Testis (tissue), 3 donors: ENCODE measurements around the gene CENPT. TPM values are rescaled to one million over a fixed set of nuclear protein-coding genes. Genes with fewer than 3 reads are reported as not detected.
"Not testable (repeated sequence)": the region's sequence is repeated elsewhere in the genome, so short reads cannot be mapped to it uniquely, and the experiment has no call there.

Source experiments
- DNase-seq: peaks from one replicate; pipeline ENCODE4 v3.0.0-alpha.2; 2019
- H3K27ac ChIP-seq, 2 donors: fragments of 200-600 bp; sonication (generic); one replicate each; pipeline ENCODE4 v1.5.1; 2019
- H3K27me3 ChIP-seq: fragments of 200-600 bp; sonication (generic); one replicate; pipeline ENCODE4 v1.5.1; 2019
- H3K36me3 ChIP-seq: fragments of 200-600 bp; sonication (generic); one replicate; pipeline ENCODE4 v1.5.1; 2017; ENCODE audit warnings: low read depth; ENCODE audit errors: missing control alignments
- H3K4me1 ChIP-seq: fragments of 200-600 bp; sonication (generic); one replicate; pipeline ENCODE4 v1.5.1; 2019
- H3K4me3 ChIP-seq, 2 donors: fragments of 200-600 bp; sonication (generic); one replicate each; pipeline ENCODE4 v1.5.1; 2017 to 2019
- H3K9me3 ChIP-seq: fragments of 200-600 bp; sonication (generic); one replicate; pipeline ENCODE4 v1.5.1; 2017
- POLR2A ChIP-seq: fragments of 450-650 bp; IDR thresholded peaks from one replicate; pipeline ENCODE4 v1.6.1; 2017; ENCODE audit warnings: antibody characterized with exemption, mild to moderate bottlenecking, moderate library complexity
- WGBS, 2 donors: methylation state at CpG; one replicate each; pipeline ENCODE4 v1.1.5; 2018; 5-methylcytosine and 5-hydroxymethylcytosine counted together
- intact Hi-C: fragments of 100-400 bp; cut with DNase I; formaldehyde crosslinking; loops from one replicate; pipeline ENCODE4 v1.15.1; 2023; ENCODE audit warnings: low total_unique reads
- polyA plus RNA-seq: library from polyadenylated mRNA; stranded (reverse); fragments of 350-450 nt; fragmentation: Illumina TruSeq; extraction: RNeasy Lipid Tissue Mini Kit (QIAGEN cat#74804); gene quantifications from one replicate; pipeline ENCODE4 v1.2.3, GENCODE V29; 2014; ENCODE audit warnings: low read depth, low replicate concordance; ENCODE audit not compliant: insufficient read depth
- total RNA-seq, 2 donors: library from RNA; depleted of rRNA; stranded (reverse); fragments of >200 nt; gene quantifications; one replicate each; pipeline ENCODE4 v1.2.3, GENCODE V29; 2016
- TF ChIP-seq, protein P1 (sequence below), 3 experiments: fragments of 450-650 bp in 2 of 3; fragments of 200-600 bp in 1 of 3; sonication (generic) in 1 of 3; IDR thresholded peaks; one replicate each; pipeline ENCODE4 v1.5.1; 2016 to 2019; ENCODE audit warnings: antibody characterized with exemption in 3 of 3, mild to moderate bottlenecking in 2 of 3, moderate library complexity in 1 of 3

The CENPT gene
- total and polyA plus RNA-seq, 3 donors from 2014 or later: 108 to 154 (median 115) TPM

- TF ChIP-seq, protein P1, sequence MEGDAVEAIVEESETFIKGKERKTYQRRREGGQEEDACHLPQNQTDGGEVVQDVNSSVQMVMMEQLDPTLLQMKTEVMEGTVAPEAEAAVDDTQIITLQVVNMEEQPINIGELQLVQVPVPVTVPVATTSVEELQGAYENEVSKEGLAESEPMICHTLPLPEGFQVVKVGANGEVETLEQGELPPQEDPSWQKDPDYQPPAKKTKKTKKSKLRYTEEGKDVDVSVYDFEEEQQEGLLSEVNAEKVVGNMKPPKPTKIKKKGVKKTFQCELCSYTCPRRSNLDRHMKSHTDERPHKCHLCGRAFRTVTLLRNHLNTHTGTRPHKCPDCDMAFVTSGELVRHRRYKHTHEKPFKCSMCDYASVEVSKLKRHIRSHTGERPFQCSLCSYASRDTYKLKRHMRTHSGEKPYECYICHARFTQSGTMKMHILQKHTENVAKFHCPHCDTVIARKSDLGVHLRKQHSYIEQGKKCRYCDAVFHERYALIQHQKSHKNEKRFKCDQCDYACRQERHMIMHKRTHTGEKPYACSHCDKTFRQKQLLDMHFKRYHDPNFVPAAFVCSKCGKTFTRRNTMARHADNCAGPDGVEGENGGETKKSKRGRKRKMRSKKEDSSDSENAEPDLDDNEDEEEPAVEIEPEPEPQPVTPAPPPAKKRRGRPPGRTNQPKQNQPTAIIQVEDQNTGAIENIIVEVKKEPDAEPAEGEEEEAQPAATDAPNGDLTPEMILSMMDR (IDR thresholded peaks at IDR 0.05): no peak
- TF ChIP-seq POLR2A: no peak
- no peaks in the 10 kb centered on the region for H3K9me3 ChIP-seq
- 90 to 93% methylated on average over 2 of the region's 2 CpGs for WGBS, 2 donors
- DNase-seq: no peak
- H3K27me3 ChIP-seq: no peaks in the 10 kb centered on the region
- no peaks in the 10 kb centered on the region for H3K36me3 ChIP-seq
- H3K27ac ChIP-seq: no peak overlapping the region
- no peak overlapping the region for H3K4me3 ChIP-seq
- intact Hi-C loops: no loop called here
- peaks cover 4% of the 10 kb centered on the region for H3K4me1 ChIP-seq
Measured at GRCh38 chr16:67837811-67838210, 9.7 kb downstream of the CENPT start.

- DNase-seq, H3K36me3 ChIP-seq, H3K4me3 ChIP-seq, H3K9me3 ChIP-seq, H3K27ac ChIP-seq, intact Hi-C loops, H3K27me3 ChIP-seq, H3K4me1 ChIP-seq: not testable (repeated sequence)
- 95 to 98% methylated on average over 10 of the region's 10 CpGs for WGBS, 2 donors
Measured at GRCh38 chr16:67837190-67837589, 10.3 kb downstream of the CENPT start.

DNA sequence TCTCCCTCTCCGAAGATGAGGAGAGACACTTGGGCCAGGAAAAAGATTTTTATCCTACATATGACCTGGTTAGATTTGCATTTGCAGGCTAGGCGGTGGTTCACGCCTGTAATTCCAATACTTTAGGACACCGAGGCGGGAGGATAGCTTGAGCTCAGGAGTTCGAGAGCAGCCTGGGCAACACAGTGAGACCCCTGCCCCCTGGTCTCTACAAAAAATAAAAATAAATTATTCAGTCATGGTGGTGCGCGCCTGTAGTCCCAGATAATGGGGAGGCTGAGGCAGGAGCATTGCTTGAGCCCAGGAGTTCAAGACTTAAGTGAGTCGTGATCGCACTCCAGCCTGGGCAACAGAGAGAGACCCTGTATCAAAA, 13.3 kb downstream of the CENPT start:
- 43 to 71% methylated on average over 10 of the region's 10 CpGs for WGBS, 2 donors
- peak overlapping the region in 1 of 2 donors; percentile 84 for H3K27ac ChIP-seq
- intact Hi-C loops: no loop called here

DNA sequence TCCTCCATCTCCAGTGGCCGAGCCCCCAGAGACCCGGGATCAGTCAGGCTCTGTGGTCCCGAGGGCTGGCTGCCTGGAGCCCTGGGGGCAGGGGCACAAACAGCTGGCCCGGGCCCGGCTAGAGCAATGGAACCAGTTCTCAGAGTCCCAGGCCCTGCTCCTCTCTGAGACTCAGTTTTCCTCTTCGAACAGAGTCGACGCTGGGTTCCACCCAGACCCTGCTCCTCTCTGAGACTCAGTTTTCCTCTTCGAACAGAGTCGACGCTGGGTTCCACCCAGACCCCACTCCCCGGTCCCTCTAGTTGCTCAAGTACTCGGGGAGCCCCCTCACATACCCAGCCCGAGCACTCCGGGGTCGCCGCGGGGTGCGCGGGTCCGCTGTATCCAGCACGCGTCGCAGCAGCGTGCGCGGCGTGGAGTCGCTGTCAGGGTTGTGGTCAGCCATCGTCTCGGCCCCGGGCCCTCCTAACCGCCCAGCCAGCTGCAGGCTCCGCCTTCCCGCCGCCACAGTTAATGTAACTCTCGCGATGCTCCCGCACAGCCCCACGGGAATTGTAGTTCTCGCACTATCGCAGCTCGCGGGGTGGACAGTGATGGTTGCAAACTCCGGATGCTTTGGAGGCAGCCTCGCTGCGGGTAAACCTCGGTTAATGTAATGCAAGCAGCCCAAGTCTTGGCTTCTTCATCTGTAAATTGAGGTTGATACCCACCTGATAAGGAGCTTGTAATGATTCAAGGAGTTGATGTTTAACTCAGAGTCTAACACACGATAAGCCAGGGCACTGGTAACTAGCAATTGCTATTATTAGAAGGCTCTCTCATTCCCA, 13.9 kb downstream of the CENPT start:
- TF ChIP-seq, protein P1 (IDR thresholded peaks at IDR 0.05): no peak
- no peak for TF ChIP-seq POLR2A
- peak; percentile 97 for DNase-seq
- Histone ChIP-seq H3K27me3 (no peaks in the 10 kb centered on the region), H3K4me3 (peak overlapping the region; percentile 81 to 86), H3K4me1 (peaks cover 4% of the 10 kb centered on the region), H3K27ac (peak overlapping the region; percentile 51 to 84), H3K36me3 (no peaks in the 10 kb centered on the region), H3K9me3 (no peaks in the 10 kb centered on the region)
- intact Hi-C loops: no loop called here
- WGBS, 2 donors: 0% methylated on average over 10 to 49 of the region's 49 CpGs

More for the DNA sequence above, 13.3 kb downstream of the CENPT start:
- no peaks in the 10 kb centered on the region for H3K27me3 ChIP-seq
- no peak for DNase-seq
- H3K4me3 ChIP-seq: peak overlapping the region; percentile 81 to 86
- TF ChIP-seq POLR2A: no peak
- TF ChIP-seq, protein P1 (IDR thresholded peaks at IDR 0.05): no peak
- H3K4me1 ChIP-seq: peaks cover 4% of the 10 kb centered on the region
- no peaks in the 10 kb centered on the region for H3K9me3 ChIP-seq
- no peaks in the 10 kb centered on the region for H3K36me3 ChIP-seq

DNA sequence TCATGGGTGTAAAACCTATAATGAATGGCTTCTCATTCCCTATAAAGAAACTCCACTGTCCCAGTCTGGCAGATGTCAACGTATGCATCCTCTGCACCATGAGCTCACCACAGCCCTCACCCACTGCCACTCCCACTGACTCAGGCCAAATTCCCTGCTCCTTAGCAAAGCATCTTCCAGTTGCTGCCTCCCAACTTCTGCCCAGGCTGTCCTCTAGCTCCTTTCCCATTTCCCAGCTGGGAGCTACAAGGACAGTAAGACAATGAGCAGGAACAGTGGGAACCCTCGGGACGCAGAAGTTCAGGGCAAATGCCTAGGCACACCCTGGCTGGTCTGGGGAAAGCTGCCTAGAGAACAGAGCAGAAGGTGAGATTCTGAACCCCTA, 14.5 kb downstream of the CENPT start:
- Histone ChIP-seq H3K4me1 (peaks cover 4% of the 10 kb centered on the region), H3K4me3 (peak overlapping the region; percentile 81 to 86), H3K9me3 (no peaks in the 10 kb centered on the region), H3K27me3 (no peaks in the 10 kb centered on the region), H3K27ac (peak overlapping the region; percentile 51 to 84), H3K36me3 (no peaks in the 10 kb centered on the region)
- 0 to 1% methylated on average over 3 of the region's 3 CpGs for WGBS, 2 donors
- intact Hi-C loops: no loop called here
- no peak for TF ChIP-seq POLR2A
- TF ChIP-seq, protein P1 (IDR thresholded peaks at IDR 0.05): no peak
- no peak for DNase-seq
